ENCODE data around the gene WDR37. TPM values are rescaled to one million over a fixed set of nuclear protein-coding genes. Genes with fewer than 3 reads are reported as not detected.

The WDR37 gene
- total and polyA plus RNA-seq, 9 of the 15 experiments (the other 6 are each of a cell fraction or from before 2014, with no cell fraction given) = 2.3 to 11.6 (median 6.7) TPM

GRCh38 chr10:1054684-1055083, 1.5 kb upstream of the WDR37 start:
- 66% methylated on average over 6 of the region's 6 CpGs for WGBS (ENCODE audit: insufficient coverage, low coverage, missing lambda C conversion rate)
- Histone ChIP-seq H3K4me2 (ENCODE audit: insufficient read depth, low read length) (peak overlapping the region; percentile 38), H4K20me1 (replicated peaks; ENCODE audit: control insufficient read depth, insufficient read depth, low read length) (peaks cover 11% of the 10 kb centered on the region), H3K4me3 (peak overlapping the region; percentile 94; the same call in 1 of the 2 replicates), H3K27me3 (ENCODE audit: control insufficient read depth in 2 of 2, insufficient read depth in 2 of 2, low read length in 2 of 2) (no peaks in the 10 kb centered on the region), H3K79me2 (ENCODE audit: control insufficient read depth, insufficient read depth, low read length) (peaks cover 85% of the 10 kb centered on the region), H2AFZ (ENCODE audit: low read depth, low read length) (no peak overlapping the region), H3K36me3 (ENCODE audit: control insufficient read depth, insufficient read depth, low read length) (peaks cover 56% of the 10 kb centered on the region), H3K9me1 (ENCODE audit: control insufficient read depth, insufficient read depth, low read length) (no peaks in the 10 kb centered on the region), H3K4me1 (replicated peaks in 1 of 2; ENCODE audit: control insufficient read depth in 2 of 2, insufficient read depth in 2 of 2, low read length in 2 of 2) (peaks cover 12 to 24% of the 10 kb centered on the region in 2 experiments; a peak in 4 of 5 replicates), H3K27ac (ENCODE audit: extremely low read depth, low read depth, low read length) (no peak overlapping the region), H3K9ac (ENCODE audit: insufficient read depth in 1 of 2, low read depth in 2 of 2, low read length in 2 of 2) (peak overlapping the region in 1 of 2 experiments; percentile 86; a peak in 2 of 4 replicates), H3K9me3 (replicated peaks; ENCODE audit: control insufficient read depth, insufficient read depth, low read depth, low read length) (no peaks in the 10 kb centered on the region)
- ChIA-PET POLR2A (no interaction called here), CTCF (ENCODE audit: low intra/inter-chr PET ratio) (no interaction called here)
- in situ Hi-C loops (cut with MboI) = no loop called here
- no peak for FAIRE-seq
- BruUV-seq (replicated peaks) = TSS peak; percentile 47
- no peak for DNase-seq (ENCODE audit: extremely low read depth in 1 of 4, low spot score in 3 of 4)
- intact Hi-C loops (cut with micrococcal nuclease) = loop anchor here (10.0 kb wide), 1 partner anchor 120 kb away; the partner anchor contains the start of gene LARP4B
- no peak for ATAC-seq
- TF ChIP-seq RUNX1 (IDR thresholded peaks at IDR 0.05; ENCODE audit: low read depth) (no peak), ZNF707 (CRISPR knock-in tag; conservative IDR thresholded peaks at IDR 0.05) (no peak), ZFP36 (IDR thresholded peaks at IDR 0.05; ENCODE audit: low read depth, low read length, partially characterized antibody) (no peak), BRCA1 (IDR thresholded peaks at IDR 0.05) (no peak), BRCA1 (CRISPR knock-in tag; IDR thresholded peaks at IDR 0.05) (no peak), ZNF253 (CRISPR knock-in tag; conservative IDR thresholded peaks at IDR 0.05) (no peak), ZNF224 (CRISPR knock-in tag; IDR thresholded peaks at IDR 0.05) (no peak), ZNF146 (CRISPR knock-in tag; IDR thresholded peaks at IDR 0.05; ENCODE audit: unreplicated experiment) (no peak), LEF1 (IDR thresholded peaks at IDR 0.05) (no peak), KHSRP (IDR thresholded peaks at IDR 0.05) (no peak), ZNF134 (CRISPR knock-in tag; conservative IDR thresholded peaks at IDR 0.05) (no peak), SIRT6 (IDR thresholded peaks at IDR 0.05; ENCODE audit: low read depth, low read length) (no peak), RFX1 (IDR thresholded peaks at IDR 0.05) (no peak), ZNF347 (CRISPR knock-in tag; IDR thresholded peaks at IDR 0.05; ENCODE audit: low read depth) (no peak)
- TF ChIP-seq, protein P1, sequence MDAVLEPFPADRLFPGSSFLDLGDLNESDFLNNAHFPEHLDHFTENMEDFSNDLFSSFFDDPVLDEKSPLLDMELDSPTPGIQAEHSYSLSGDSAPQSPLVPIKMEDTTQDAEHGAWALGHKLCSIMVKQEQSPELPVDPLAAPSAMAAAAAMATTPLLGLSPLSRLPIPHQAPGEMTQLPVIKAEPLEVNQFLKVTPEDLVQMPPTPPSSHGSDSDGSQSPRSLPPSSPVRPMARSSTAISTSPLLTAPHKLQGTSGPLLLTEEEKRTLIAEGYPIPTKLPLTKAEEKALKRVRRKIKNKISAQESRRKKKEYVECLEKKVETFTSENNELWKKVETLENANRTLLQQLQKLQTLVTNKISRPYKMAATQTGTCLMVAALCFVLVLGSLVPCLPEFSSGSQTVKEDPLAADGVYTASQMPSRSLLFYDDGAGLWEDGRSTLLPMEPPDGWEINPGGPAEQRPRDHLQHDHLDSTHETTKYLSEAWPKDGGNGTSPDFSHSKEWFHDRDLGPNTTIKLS (IDR thresholded peaks at IDR 0.05; ENCODE audit: borderline replicate concordance, low read depth) = no peak
- TF ChIP-seq, protein P2, sequence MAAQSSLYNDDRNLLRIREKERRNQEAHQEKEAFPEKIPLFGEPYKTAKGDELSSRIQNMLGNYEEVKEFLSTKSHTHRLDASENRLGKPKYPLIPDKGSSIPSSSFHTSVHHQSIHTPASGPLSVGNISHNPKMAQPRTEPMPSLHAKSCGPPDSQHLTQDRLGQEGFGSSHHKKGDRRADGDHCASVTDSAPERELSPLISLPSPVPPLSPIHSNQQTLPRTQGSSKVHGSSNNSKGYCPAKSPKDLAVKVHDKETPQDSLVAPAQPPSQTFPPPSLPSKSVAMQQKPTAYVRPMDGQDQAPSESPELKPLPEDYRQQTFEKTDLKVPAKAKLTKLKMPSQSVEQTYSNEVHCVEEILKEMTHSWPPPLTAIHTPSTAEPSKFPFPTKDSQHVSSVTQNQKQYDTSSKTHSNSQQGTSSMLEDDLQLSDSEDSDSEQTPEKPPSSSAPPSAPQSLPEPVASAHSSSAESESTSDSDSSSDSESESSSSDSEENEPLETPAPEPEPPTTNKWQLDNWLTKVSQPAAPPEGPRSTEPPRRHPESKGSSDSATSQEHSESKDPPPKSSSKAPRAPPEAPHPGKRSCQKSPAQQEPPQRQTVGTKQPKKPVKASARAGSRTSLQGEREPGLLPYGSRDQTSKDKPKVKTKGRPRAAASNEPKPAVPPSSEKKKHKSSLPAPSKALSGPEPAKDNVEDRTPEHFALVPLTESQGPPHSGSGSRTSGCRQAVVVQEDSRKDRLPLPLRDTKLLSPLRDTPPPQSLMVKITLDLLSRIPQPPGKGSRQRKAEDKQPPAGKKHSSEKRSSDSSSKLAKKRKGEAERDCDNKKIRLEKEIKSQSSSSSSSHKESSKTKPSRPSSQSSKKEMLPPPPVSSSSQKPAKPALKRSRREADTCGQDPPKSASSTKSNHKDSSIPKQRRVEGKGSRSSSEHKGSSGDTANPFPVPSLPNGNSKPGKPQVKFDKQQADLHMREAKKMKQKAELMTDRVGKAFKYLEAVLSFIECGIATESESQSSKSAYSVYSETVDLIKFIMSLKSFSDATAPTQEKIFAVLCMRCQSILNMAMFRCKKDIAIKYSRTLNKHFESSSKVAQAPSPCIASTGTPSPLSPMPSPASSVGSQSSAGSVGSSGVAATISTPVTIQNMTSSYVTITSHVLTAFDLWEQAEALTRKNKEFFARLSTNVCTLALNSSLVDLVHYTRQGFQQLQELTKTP (IDR thresholded peaks at IDR 0.05; ENCODE audit: low read depth in 1 of 2, partially characterized antibody in 2 of 2) = no peak

All from K562 (cell line).